ENCODE measurements around the gene WSB1.

WSB1 gene

DNA sequence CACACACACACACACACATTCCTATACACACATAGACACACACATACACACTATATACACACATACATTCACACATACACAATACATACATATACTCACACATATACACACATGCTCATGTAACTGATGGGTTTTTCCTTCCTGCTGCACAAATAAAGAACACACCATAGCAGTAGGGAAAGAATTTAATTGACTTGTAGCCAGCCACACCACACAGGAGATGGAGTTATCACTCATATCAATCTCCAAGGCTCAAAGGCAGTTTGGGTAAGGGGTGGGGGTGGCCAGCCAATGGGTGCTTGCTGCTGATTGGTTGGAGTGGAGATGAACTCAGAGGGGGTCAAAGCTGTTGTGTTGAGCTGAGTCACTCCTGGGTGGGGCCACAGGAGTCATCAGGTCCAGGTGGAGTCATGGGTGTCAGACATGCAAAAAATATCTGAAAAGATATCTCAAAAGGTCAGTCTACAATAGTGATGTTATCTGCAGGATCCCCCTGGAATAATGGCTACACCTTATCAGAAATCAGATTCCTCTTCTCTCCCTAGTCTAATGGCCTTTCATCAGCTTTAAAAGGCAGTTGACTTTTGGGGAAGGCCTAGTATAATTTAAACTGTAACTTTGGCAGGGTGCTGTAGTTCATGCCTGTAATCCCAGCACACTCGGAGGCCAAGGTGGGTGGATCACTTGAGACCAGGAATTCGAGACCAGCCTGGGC lies 46.1 kb downstream of the WSB1 start:
- FAIRE-seq = no peak

GRCh38 chr17:27340575-27340974 lies 46.7 kb downstream of the WSB1 start:
- FAIRE-seq = no peak

GRCh38 chr17:27341041-27341471 lies 47.1 kb downstream of the WSB1 start:
- FAIRE-seq = no peak

- FAIRE-seq = no peak
Observed at GRCh38 chr17:27342059-27342458, 48.1 kb downstream of the WSB1 start.

- no peak for FAIRE-seq
Observed at GRCh38 chr17:27343294-27343693, 49.4 kb downstream of the WSB1 start.

GRCh38 chr17:27343977-27344607 lies 50.2 kb downstream of the WSB1 start:
- FAIRE-seq = no peak

- no peak for FAIRE-seq
Observed at GRCh38 chr17:27345141-27345904, 51.4 kb downstream of the WSB1 start.

- FAIRE-seq = no peak
Observed at GRCh38 chr17:27346228-27346899, 52.5 kb downstream of the WSB1 start.

GRCh38 chr17:27348196-27348595 lies 54.3 kb downstream of the WSB1 start:
- no peak for FAIRE-seq

- no peak for FAIRE-seq
Observed at GRCh38 chr17:27349540-27350021, 55.7 kb downstream of the WSB1 start.

DNA sequence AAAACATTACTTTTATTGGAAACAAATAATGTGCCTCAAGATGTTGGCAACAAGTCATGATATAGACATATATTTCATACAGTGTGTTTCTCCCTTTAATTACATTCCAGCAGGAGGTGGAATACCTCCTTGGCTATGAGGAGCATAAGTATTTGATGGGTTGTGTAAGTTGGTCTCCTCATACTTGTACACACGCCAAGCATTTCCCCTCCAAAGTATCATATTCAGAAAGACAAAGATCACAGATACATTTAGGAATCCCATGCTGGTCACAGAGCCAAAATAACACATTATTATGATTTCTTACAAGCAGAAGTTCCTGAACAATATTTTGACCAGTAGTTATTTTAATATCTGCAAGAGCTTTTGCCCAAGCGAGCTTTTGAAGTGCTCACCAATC lies 57.8 kb downstream of the WSB1 start:
- no peak for FAIRE-seq

- FAIRE-seq = no peak
Observed at GRCh38 chr17:27352448-27353032, 58.6 kb downstream of the WSB1 start.

- FAIRE-seq = no peak
Observed at GRCh38 chr17:27353033-27353460, 59.1 kb downstream of the WSB1 start.

DNA sequence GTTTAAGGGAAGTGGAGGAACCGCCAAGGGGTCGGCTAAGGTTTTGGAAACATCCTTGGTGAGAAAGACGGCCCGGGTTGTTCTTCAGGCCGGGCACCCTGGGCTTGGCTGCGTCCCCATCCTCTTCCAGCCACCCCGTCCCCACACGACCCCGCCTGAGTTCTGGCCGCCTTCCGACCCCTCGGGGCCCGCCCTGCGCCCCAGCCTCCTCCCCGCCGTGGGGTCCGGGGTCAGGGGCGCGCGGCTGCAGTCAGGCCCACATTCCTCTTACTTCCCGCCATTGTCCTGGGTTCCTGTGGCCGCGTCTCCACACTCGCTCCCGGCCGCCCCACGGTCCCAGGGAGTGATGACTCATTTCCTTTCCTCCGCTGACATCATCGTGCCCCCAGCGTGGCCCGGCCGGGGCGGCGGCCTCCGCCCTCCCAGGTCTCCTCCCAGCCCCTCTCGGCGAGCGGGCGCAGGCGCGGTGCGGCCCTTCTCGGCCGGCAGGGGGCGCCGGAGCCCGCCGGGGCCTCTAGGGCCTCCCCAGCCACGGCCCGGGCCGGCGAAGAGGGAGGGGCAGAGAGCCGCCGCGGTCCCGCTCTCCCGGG lies 59.6 kb downstream of the WSB1 start:
- no peak for FAIRE-seq

DNA sequence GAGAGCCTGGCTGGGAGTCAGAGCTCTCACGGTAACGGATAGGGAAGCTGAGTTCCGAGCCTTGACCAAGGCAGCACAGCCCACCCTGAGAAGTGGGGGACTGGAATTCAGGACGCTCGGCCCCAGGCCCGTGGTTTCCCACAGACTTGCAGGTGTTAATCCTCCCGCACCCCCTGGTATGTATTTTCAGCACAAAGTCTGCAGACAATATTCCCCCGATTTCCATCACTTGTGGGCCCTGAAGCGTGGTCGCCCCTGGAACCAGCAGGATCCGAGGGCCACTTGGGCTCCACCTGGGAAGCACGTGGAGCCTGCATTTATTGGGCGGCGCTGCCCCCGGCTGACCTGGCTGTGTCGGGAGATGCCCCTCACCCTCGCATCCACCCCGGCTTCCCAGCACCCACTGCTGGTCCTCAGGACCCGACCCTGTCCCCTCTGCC lies 60.2 kb downstream of the WSB1 start:
- no peak for FAIRE-seq

DNA sequence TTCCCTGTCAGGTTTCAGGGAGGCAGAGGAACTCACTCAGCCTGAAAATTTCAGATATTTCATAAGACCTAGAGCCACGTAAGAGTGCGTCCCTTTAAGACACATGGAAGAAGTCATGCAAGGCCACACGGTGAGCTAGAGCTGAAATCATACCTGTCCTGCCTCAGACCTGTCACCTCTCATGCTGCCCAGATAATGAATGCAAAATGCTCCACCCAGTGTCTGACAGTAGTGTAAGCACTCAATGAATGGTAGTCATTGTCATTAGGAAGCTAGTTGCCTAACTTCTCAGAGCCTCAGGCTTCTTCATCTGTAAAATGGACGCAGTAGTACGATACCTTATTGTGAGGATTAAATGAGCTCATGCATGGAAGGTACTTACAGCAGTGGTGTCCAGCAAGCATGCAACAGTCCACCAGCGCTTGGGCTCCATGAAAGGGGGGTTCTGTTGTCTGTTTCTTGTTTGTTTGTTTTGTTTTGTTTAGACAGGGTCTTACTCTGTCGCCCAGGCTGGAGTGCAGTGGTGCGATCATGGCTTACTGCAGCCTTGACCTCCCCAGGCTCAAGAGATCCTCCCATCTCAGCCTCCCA lies 60.7 kb downstream of the WSB1 start:
- FAIRE-seq = no peak

GRCh38 chr17:27355419-27355818 lies 61.5 kb downstream of the WSB1 start:
- no peak for FAIRE-seq

DNA sequence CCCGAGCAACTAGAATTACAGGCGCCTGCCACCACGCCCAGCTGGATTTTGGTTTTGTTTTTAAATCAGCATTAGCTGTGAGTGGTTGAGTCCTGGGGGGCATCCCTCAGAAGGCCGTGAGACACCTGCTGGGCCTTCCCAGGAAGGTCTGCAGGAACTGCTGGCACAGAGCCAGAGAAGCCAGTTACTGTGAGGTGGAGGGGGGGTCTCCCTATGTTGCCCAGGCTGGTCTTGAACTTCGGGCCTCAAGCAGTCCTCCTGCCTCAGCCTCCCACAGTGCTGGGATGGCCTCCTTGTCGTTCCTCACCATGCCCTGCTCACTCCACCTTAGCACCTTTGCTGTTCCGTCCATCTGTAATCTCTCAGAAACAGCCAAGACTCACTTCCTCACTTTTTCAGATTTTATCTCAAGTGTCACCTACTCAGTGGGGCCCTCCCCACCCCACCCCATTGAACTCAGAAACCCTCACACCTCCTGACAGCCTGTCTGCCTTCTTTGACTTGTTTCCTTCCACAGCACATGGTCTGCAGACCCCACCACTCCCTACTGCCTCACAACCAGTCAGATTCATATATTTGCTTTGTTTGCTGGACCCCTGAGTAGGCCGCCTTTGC lies 62.3 kb downstream of the WSB1 start:
- FAIRE-seq = no peak

DNA sequence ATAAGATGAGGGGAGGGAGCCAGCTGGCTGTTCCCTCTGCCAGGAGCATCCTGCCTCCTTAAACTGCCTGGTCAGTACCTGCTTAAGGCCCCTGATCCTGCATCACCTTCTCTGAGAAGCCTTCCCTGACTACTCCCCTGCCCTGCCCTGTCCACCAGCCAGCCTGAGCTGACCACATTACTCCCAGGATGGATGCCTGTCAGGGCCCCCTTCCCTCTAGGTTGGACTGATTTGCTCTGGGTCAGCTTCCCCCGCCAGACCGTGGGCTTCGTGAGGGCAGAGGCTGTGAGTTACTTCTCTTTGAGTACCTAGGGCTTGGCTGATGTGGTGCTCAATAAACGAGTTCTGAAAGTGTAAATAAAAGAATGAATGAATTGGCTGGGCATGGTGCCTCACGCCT lies 63.3 kb downstream of the WSB1 start:
- FAIRE-seq = no peak

DNA sequence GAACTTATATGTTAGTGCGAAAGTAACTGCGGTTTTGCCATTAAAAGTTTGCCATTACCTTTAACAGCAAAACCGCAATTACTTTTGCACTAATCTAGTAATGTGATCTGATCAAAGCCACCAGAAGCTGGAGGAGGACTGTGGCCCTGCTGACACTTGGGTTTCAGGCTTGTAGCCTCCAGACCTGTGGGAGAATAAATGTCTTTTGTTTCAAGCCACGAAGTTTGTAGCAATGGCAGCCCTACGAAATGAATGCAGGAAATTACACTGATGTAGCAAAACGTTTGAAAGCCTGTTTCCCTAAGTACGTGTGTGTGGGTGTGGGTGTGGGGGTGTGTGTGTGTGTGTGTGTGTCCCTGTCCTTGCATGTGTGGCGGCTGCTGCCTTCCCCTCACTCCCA lies 66.6 kb downstream of the WSB1 start:
- no peak for FAIRE-seq

DNA sequence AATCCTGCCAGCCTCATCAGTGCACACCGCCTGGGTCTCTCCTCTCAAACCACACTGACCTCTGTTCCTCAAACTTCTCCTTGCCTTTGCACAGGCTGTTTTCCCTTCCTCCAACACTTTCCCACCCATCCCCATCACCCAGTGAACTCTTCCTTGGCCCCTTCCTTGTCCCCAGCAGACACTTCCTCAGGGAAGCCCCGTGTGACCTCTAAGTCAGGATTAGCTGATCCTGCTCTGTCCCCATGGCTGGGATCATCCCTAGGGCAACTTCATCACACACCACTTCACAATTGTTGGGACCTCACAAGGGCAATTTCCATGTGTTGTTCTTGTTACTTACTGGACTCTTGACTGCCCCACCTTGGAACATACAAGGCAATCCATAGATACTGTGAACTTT lies 67.8 kb downstream of the WSB1 start:
- FAIRE-seq = no peak

Data from colon (tissue), 2 donors.